HG02973 (cell line): Measurements from ENCODE around the gene DNAI1.

Source experiments
- ATAC-seq: cut with Tn5 transposase; IDR thresholded peaks from one replicate; pipeline ENCODE4 v1.9.1; 2021; ENCODE audit warnings: moderate library complexity; ENCODE audit not compliant: unreplicated experiment

DNAI1 gene

GRCh38 chr9:34490360-34490759 lies 31.8 kb downstream of the DNAI1 start:
- no peak for ATAC-seq

- no peak for ATAC-seq
These were observed 32.2 kb downstream of the DNAI1 start for GRCh38 chr9:34490760-34491159.

GRCh38 chr9:34491596-34491995 lies 33.0 kb downstream of the DNAI1 start:
- no peak for ATAC-seq

DNA sequence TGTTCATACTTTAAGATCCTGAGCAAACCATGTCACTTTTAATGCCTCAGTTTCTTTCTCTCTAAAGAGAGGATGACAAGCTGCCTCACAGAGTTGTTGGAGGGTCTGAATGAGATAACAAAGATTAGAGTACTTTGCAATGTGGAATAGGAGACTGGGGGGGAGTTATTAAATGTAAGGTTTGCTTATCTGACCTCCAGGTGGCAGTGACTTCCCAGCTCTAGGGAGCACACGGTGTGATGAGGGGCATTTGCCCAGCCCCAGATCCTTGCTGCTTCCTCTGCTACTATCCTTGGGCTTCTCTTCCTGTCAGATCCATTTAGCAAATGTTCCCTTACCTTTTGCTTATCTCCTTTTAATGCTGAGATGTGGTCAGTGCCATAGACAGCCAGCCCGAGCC lies 33.4 kb downstream of the DNAI1 start:
- no peak for ATAC-seq

DNA sequence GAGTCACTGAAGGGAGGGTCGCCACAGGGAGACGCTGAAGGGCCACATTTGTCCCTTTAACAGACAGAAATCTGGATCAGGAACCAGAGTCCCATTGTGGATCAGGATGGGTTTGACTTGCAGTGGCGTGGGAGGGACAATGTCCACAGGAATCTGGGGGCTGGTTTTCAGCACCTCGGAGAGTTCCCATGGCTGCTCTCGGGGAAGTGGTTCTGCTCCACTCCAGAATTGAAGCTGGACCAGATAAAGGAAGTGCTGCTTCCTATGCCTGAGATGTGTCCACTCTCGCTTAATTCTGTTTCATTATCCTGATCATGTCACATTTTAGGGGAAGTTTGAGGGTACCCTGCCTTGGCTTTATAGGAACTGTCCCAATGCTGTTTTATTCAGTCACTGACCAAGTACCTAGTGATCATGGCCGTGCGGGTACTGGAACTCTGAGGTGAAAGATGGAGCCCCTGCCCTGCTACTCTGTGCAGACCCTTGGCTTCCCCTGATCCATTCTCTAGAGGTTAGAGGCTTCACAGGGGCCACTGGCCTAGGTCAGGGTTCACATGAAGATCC lies 35.4 kb downstream of the DNAI1 start:
- ATAC-seq: no peak

DNA sequence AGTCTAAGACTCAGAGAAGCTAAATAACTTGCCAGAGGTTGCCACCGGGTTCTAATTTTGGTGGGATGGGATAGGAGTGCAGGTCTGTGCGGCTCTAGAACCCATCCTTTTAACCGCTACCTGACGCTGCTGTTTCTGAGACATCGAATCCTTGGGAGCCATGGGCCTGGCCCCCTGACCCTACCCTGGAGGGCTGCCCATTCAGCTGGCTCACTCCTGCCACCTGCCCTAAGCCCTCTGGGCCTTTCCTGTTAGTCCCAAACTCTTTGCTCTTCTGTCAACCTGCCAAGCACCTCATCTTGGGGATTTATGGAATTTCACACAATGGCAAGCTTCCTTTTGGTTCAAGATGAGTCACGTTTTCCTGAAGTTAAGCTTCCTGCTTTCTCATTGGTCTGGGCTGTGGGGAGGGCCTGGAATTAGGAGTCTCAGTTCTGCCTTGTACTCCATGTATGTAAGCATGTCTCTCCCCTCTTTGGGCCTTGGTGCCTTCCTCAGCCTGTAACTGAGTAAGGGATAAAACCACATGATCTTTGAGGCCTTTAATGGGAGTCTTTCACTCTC lies 37.6 kb downstream of the DNAI1 start:
- no peak for ATAC-seq

GRCh38 chr9:34498553-34498952 lies 39.9 kb downstream of the DNAI1 start:
- no peak for ATAC-seq

- ATAC-seq: no peak
These were observed 40.5 kb downstream of the DNAI1 start for GRCh38 chr9:34499076-34499475.

- ATAC-seq: no peak
These were observed 42.1 kb downstream of the DNAI1 start for GRCh38 chr9:34500623-34501267.

DNA sequence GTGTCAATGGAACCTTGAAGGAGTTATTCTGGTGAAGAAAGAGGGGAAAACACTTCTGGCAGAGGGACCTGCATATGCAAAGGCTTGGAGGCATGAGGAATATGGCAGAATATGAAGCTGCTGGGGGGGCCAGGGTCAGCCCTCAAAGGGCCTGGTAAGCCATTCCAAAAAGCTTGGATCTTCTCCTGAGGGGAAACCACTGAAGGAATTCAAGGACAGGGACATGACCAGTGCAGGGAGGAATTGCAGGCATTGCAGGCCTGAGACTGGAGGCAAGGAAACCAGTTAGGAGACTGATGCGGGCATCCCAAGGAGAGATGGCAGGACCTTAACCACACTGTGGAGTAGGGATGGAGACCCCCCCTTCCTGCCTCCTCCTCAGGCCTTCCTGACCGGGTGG lies 42.8 kb downstream of the DNAI1 start:
- ATAC-seq: no peak

DNA sequence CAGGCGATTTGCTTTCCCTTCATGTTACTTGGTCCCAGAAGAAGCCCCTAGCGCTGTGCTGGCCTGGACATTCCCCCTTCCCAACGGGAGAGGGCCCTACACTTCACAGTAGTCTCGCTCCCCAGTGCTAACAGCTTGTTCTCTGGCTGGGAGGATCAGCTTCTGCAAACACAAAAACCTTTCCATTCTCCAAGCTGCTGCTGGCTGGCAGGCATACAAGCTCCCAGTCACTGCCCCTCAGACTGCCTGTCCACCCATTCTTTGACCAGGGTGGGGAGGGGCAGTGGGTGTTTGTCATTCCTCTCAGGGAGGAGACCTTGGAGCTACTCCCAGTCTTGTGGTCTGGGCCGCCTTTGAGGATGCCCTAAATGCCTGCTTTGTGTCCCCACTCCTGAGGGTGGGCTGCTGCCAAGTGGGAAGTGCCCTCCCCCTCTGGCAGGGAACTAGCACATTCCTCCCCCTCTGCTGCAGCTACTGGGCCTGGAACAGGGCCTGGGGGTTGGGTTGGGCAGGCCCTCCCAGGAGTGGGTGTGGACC lies 43.4 kb downstream of the DNAI1 start:
- no peak for ATAC-seq

- ATAC-seq: no peak
These were observed 43.9 kb downstream of the DNAI1 start for GRCh38 chr9:34502471-34502870.

DNA sequence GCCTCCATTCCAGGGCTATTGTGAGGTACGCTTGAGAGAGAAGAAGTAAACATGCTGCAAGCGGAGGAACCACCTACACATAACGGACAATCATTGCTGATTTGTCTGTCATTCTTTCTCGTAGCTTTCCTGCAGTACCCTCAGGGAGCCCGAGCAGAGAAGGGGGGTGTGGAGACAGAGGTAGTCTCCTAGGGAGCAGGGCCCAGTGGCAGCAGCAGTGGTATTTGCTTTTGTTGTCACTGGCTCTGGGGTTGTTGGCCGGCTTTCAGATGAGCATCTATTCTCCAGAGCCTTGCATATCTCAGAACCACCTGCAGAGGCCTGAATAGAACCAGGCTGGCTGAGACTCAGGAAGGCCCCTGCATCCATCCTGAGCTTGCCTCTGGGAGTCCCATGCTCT lies 44.3 kb downstream of the DNAI1 start:
- ATAC-seq: no peak

DNA sequence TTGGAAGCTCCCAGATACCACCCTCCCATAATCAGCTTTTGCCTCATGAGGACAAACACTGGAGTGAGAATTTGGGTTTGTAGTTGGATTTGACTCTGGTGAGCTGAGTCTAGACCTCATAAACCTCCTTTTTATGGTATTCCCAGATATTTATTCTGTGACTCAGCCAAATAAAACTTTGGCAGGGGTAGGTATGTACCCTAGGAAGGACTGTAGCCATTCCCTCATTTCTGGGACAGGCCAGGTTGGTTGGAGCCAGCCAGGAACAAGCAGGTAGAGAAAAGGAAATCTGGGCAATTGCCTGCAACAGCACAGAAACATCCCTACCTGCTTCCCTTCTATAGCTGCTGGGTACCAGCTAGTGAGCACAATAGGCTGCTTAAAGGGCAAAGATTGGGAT lies 44.8 kb downstream of the DNAI1 start:
- ATAC-seq: no peak

- ATAC-seq: no peak
These were observed 46.9 kb downstream of the DNAI1 start for GRCh38 chr9:34505370-34506120.

DNA sequence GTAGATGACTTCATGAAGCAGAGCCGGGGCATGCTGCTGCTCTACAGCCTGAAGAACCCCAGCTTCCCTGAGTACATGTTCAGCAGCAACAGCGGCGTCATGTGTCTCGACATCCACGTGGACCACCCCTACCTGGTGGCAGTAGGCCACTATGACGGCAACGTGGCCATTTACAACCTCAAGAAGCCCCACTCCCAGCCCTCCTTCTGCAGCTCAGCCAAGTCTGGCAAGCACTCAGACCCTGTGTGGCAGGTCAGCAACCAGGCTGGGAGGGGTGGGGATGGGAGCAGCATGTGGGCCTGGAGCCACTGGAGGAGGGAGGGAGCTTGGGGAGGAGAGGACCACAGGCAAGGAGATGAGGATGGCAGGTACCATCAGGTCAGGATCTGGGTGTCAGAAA lies 48.0 kb downstream of the DNAI1 start:
- no peak for ATAC-seq

DNA sequence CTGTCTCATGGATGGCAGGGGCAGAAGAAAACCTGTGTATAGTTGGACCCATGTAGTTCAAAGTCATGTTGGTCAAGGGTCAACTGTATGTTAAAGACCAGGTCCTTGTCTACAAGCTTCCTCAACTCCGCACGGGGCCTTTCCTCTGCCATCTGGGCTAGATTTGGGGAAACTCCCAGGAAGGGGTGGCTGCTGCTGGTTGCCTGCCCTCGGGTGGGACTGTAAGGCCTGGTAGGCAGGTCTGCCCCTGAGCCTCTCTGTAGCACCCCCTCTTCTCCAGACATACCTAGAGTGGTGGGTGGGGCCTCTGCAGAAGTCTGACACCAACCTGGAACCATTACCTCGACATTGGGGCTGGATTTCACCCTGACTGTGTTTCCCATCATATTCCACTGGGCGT lies 49.0 kb downstream of the DNAI1 start:
- no peak for ATAC-seq

GRCh38 chr9:34507966-34508365 lies 49.4 kb downstream of the DNAI1 start:
- ATAC-seq: no peak

DNA sequence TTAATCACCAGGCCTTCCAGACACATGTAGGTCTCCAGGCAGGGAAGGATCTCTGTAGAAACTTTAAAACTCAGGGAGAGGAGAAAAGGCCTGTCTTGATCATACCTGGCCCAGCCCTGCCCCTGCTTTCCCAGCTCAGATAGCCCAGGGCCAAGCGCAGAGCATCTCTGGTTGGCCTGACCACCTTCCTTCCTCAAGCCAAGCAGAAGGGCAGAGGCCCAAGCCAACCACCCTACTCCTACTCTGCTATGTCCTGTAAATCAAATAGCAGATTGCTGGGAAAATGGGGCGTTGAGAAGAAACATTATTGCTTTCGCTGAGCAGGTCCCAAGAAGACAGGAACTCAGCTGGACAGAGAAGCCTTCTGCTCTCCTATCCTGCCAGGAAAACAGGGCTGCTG lies 49.9 kb downstream of the DNAI1 start:
- no peak for ATAC-seq

DNA sequence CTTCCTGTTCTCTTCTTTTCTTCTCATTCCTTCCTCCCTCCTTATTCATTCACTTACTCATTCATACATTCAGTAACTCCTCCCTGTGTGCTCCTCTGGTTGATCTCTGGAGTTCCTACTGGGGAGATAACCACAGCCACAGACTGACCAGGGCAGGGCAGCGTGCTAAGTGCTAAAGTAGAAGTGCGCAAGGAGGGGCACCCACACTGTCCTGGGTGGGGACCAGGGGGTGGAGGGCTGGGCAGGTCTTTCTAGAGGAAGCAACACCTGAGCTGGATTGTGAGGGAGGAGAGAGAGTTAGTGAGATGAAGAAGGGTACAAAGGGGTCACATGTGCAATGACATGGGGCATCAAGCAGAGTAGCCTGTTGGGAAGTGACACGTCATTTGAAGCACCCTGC lies 50.3 kb downstream of the DNAI1 start:
- ATAC-seq: no peak

- no peak for ATAC-seq
These were observed 52.2 kb downstream of the DNAI1 start for GRCh38 chr9:34510497-34511468.
